Spleen (tissue), 11 donors: Measurements from ENCODE around the gene GNG3. TPM values are rescaled to one million over a fixed set of nuclear protein-coding genes. Genes with fewer than 3 reads are reported as not detected.

ENCODE experiments used
- DNase-seq: peaks from one replicate; pipeline ENCODE4 v3.0.0-alpha.2; 2020
- H3K27ac ChIP-seq, 8 donors: fragments of 200-600 bp; sonication (generic) in 7 of 8; 1 replicate in 4 of 8; 2 replicates in 4 of 8; pipeline versions ENCODE4 v1.5.0 to v1.8.0; 2016 to 2021; ENCODE audit warnings: inconsistent platforms in 4 of 8, mild to moderate bottlenecking in 4 of 8, moderate library complexity in 1 of 8
- H3K27me3 ChIP-seq, 7 donors: fragments of 200-600 bp; sonication (generic) in 6 of 7; replicated peaks in 1 of 7; 1 replicate in 4 of 7; 2 replicates in 3 of 7; pipeline versions ENCODE4 v1.5.0 to v1.8.0; 2016 to 2021; ENCODE audit warnings: inconsistent platforms in 3 of 7, mild to moderate bottlenecking in 1 of 7
- H3K36me3 ChIP-seq, 6 donors: fragments of 200-600 bp; sonication (generic) in 5 of 6; 1 replicate in 4 of 6; 2 replicates in 2 of 6; pipeline versions ENCODE4 v1.5.0 to v1.8.0; 2016 to 2021; ENCODE audit warnings: inconsistent platforms in 2 of 6
- H3K4me1 ChIP-seq, 6 donors: fragments of 200-600 bp; sonication (generic) in 5 of 6; 1 replicate in 3 of 6; 2 replicates in 3 of 6; pipeline versions ENCODE4 v1.5.0 to v1.8.0; 2016 to 2021; ENCODE audit warnings: inconsistent platforms in 3 of 6
- H3K4me3 ChIP-seq, 8 donors: fragments of 200-600 bp; sonication (generic) in 7 of 8; 1 replicate in 4 of 8; 2 replicates in 4 of 8; pipeline versions ENCODE4 v1.5.0 to v1.8.0; 2016 to 2021; ENCODE audit warnings: inconsistent platforms in 4 of 8, mild to moderate bottlenecking in 4 of 8, moderate library complexity in 2 of 8
- H3K9me3 ChIP-seq, 8 donors: fragments of 200-600 bp; sonication (generic) in 7 of 8; 1 replicate in 4 of 8; 2 replicates in 4 of 8; pipeline versions ENCODE4 v1.5.0 to v1.8.0; 2016 to 2021; ENCODE audit warnings: inconsistent platforms in 4 of 8
- CTCF ChIP-seq, 11 experiments: fragments of 200-600 bp in 7 of 11; fragments of 450-650 bp in 4 of 11; sonication (generic) in 4 of 11; IDR thresholded peaks in 8 of 11; conservative IDR thresholded peaks in 3 of 11; 1 replicate in 7 of 11; 2 replicates in 4 of 11; pipeline versions ENCODE4 v1.4.0 to v1.8.0; 2016 to 2021; ENCODE audit warnings: antibody characterized with exemption in 11 of 11, inconsistent platforms in 4 of 11, mild to moderate bottlenecking in 1 of 11
- POLR2A ChIP-seq, 3 donors: fragments of 450-650 bp; IDR thresholded peaks; one replicate each; pipeline ENCODE4 v1.5.1; 2017; ENCODE audit warnings: antibody characterized with exemption in 3 of 3, mild to moderate bottlenecking in 1 of 3
- POLR2AphosphoS5 ChIP-seq, 3 donors: sonication (generic); formaldehyde crosslinking; IDR thresholded peaks; one replicate each; pipeline ENCODE4 v1.5.1; 2017; ENCODE audit warnings: antibody characterized with exemption in 3 of 3
- whole genome bisulfite sequencing, 5 donors: extraction: QIAGEN DNeasy Blood & Tissue Kit in 3 of 5; methylation state at CpG; one replicate each; pipeline versions ENCODE4 v1.1.5 to v1.1.7; 2013 to 2018; 5-methylcytosine and 5-hydroxymethylcytosine counted together
- intact Hi-C: fragments of 100-400 bp; cut with DNase I; formaldehyde crosslinking; loops from one replicate; pipeline ENCODE4 v1.15.0; 2023; ENCODE audit warnings: low total_unique reads
- polyA plus RNA-seq, 3 donors: library from polyadenylated mRNA; stranded (reverse); fragments of 200-250 nt; gene quantifications; one replicate each; pipeline ENCODE4 v1.2.1, GENCODE V29; 2013
- total RNA-seq, 7 donors: library from RNA; depleted of rRNA in 3 of 7; stranded (reverse); fragments of >200 nt in 3 of 7; fragmentation: NEBNext Ultra II Directional in 4 of 7; extraction: Animal tissue kit (Norgen Biotek cat#: 25700) in 4 of 7; gene quantifications; one replicate each; pipeline versions ENCODE4 v1.1.0 to v1.2.1, GENCODE V29; 2016 to 2021
- donor health status: healthy with polysubstance abuse.
- donor health status: DM: no; HTN: no; CAD: no; lungs with moderate emphysema.
- donor health status: DM: no; HTN: no; CAD: no.
- donor health status: Bipolar disorder and iron deficiency.
- donor health status: healthy.
- donor health status: DM: no; HTN: no; CAD: no.
- donor health status: DM: yes; HTN: yes; CAD: no.

The GNG3 gene
- total and polyA plus RNA-seq, 10 donors = 0.12 to 0.13 TPM; not detected in 8

DNA sequence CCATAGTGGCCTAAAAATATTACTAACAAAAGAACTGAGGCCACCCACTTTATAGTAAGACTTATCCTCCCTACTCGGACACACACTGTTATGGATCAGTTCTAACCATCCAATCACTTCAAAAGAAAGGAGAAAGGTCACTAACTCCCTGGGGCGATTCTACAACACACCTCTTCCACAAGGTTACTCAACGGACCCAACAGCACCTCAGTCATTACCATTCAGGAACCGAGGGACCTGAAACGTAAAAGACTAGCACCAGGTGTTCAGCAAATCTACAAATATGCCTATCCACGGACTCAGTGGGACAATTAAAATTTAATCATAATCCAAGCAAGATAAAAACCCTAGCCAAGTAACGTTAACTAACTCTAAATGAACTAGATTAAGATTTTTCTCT lies 18.2 kb downstream of the GNG3 start:
- Histone ChIP-seq H3K27ac (peak overlapping the region in 7 of 8 donors; percentile 78 to 98 (median 96)), H3K4me1 (peaks cover 26 to 80% (median 57%) of the 10 kb centered on the region in 6 donors), H3K4me3 (peak overlapping the region; percentile 73 to 99 (median 94)), H3K27me3 (no peaks in the 10 kb centered on the region), H3K36me3 (peaks cover 17 to 46% (median 34%) of the 10 kb centered on the region in 6 donors), H3K9me3 (no peaks in the 10 kb centered on the region)
- no peak for DNase-seq
- TF ChIP-seq CTCF (IDR thresholded peaks at IDR 0.05 in 8 of 11, conservative IDR thresholded peaks at IDR 0.05 in 3 of 11) = no peak
- TF ChIP-seq POLR2AphosphoS5 (IDR thresholded peaks at IDR 0.05) = no peak
- TF ChIP-seq POLR2A (IDR thresholded peaks at IDR 0.05) = no peak
- intact Hi-C loops = no loop called here
- 0 to 4% (median 1%) methylated on average over 7 of the region's 7 CpGs for WGBS, 5 donors

GRCh38 chr11:62726156-62726914 lies 18.9 kb downstream of the GNG3 start:
- DNase-seq = no peak
- peaks cover 15 to 46% (median 27%) of the 10 kb centered on the region in 6 donors for H3K36me3 ChIP-seq
- H3K27ac ChIP-seq = peak overlapping the region; percentile 78 to 98 (median 96)
- peaks cover 30 to 81% (median 64%) of the 10 kb centered on the region in 6 donors for H3K4me1 ChIP-seq
- intact Hi-C loops = no loop called here
- TF ChIP-seq POLR2AphosphoS5 (IDR thresholded peaks at IDR 0.05) (no peak), CTCF (IDR thresholded peaks at IDR 0.05 in 8 of 11, conservative IDR thresholded peaks at IDR 0.05 in 3 of 11) (no peak), POLR2A (IDR thresholded peaks at IDR 0.05) (no peak)
- H3K4me3 ChIP-seq = peak overlapping the region; percentile 73 to 99 (median 94)
- WGBS, 5 donors = 0 to 1% (median 0%) methylated on average over 44 to 51 of the region's 51 CpGs
- H3K27me3 ChIP-seq = no peaks in the 10 kb centered on the region
- no peaks in the 10 kb centered on the region for H3K9me3 ChIP-seq

GRCh38 chr11:62726915-62727164 lies 19.4 kb downstream of the GNG3 start:
- intact Hi-C loops = no loop called here
- peak overlapping the region; percentile 73 to 99 (median 94) for H3K4me3 ChIP-seq
- H3K27ac ChIP-seq = peak overlapping the region; percentile 78 to 98 (median 96)
- peak; percentile 96 for DNase-seq
- peaks cover 10 to 46% (median 22%) of the 10 kb centered on the region in 6 donors for H3K36me3 ChIP-seq
- H3K9me3 ChIP-seq = no peaks in the 10 kb centered on the region
- H3K27me3 ChIP-seq = no peaks in the 10 kb centered on the region
- TF ChIP-seq POLR2A (IDR thresholded peaks at IDR 0.05) (no peak), POLR2AphosphoS5 (IDR thresholded peaks at IDR 0.05) (no peak), CTCF (IDR thresholded peaks at IDR 0.05 in 8 of 11, conservative IDR thresholded peaks at IDR 0.05 in 3 of 11) (peak in 1 of 11 experiments; percentile 5)
- WGBS, 5 donors = 0 to 1% (median 1%) methylated on average over 9 to 37 of the region's 37 CpGs
- H3K4me1 ChIP-seq = peaks cover 30 to 81% (median 65%) of the 10 kb centered on the region in 6 donors

DNA sequence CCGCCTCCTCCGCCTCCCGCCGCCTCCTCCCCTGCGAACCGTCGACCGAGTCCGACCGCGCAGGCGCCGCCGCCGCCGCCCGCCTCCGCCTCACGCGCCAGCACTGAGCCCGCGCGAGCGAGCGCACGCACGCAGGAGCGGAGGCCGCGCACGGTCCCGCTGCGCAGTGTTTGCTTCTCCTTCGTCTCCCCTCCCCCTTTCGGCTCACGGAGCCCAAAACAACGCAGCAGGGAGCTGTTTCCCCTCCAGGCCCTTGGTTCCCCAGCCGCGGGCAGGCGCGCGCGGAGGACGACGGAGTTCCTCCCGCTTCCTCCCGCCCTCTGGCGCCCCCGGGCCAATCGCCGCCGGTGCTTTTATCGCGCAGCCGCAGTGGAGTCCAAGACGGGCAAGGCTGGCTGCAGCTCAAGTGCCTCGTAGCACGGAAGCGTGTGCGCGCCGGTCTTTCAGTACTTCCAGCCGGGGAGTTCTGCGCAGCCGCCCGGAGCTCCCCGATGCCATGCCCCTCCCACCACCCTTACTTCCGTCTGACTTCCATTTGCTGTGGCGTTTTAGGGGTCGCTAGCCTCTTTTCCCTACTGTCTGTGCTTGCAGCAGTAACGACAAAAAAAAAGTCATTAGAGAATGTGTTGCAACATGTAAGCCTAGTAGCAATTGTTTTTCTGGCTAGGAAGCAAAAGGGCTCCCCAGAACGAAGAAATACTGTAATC lies 19.8 kb downstream of the GNG3 start, which contains the start of gene HNRNPUL2:
TSS of gene HNRNPUL2 (minus strand) at position 293 of the 707 bp plus-strand sequence. CDS start 301 bp downstream, outside the sequence.
- H3K4me3 ChIP-seq = peak within 1 kb of the TSS; percentile 73 to 99 (median 94)
- no peaks in the 10 kb centered on the region for H3K27me3 ChIP-seq
- H3K27ac ChIP-seq = peak within 1 kb of the TSS; percentile 78 to 98 (median 96)
- DNase-seq = peak; percentile 100
- peaks cover 30 to 81% (median 66%) of the 10 kb centered on the region in 6 donors for H3K4me1 ChIP-seq
- WGBS, 5 donors = 0 to 1% (median 0%) methylated on average over 33 to 72 of the region's 72 CpGs
- H3K9me3 ChIP-seq = no peaks in the 10 kb centered on the region
- TF ChIP-seq POLR2A (IDR thresholded peaks at IDR 0.05) (peak in 1 of 3 donors; percentile 89), POLR2AphosphoS5 (IDR thresholded peaks at IDR 0.05) (peak; percentile 99), CTCF (IDR thresholded peaks at IDR 0.05 in 8 of 11, conservative IDR thresholded peaks at IDR 0.05 in 3 of 11) (peak in 4 of 11 experiments; percentile 11 to 30 (median 20))
- H3K36me3 ChIP-seq = peaks cover 6 to 46% (median 19%) of the 10 kb centered on the region in 6 donors
- intact Hi-C loops = no loop called here
